NCI-H1436 (cell line): ENCODE measurements around the gene CTAG1A.
"Not testable (repeated sequence)": the region's sequence is repeated elsewhere in the genome, so short reads cannot be mapped to it uniquely, and the experiment has no call there.

Source experiments
- DNase-seq: peaks from one replicate; lab custom pipeline; 2025; lab: John Stamatoyannopoulos, UW

Gene CTAG1A

GRCh38 chrX:154619182-154619581, 34.2 kb downstream of the CTAG1A start, which contains the start of gene CTAG1B:
Gene CTAG1B (minus strand): TSS chrX:154619282. CDS start chrX:154619218, 64 bp downstream.
- not testable (repeated sequence) for DNase-seq

GRCh38 chrX:154620767-154621414, 36.0 kb downstream of the CTAG1A start:
- DNase-seq = not testable (repeated sequence)

- not testable (repeated sequence) for DNase-seq
Measured at GRCh38 chrX:154628960-154629359, 44.0 kb downstream of the CTAG1A start.

- DNase-seq = not testable (repeated sequence)
Measured at GRCh38 chrX:154630949-154631348, 46.0 kb downstream of the CTAG1A start.

GRCh38 chrX:154633661-154634060, 48.7 kb downstream of the CTAG1A start:
- not testable (repeated sequence) for DNase-seq
